H1 (cell line): Measurements from ENCODE around the gene TDRD12. TPM values are rescaled to one million over a fixed set of nuclear protein-coding genes. Genes with fewer than 3 reads are reported as not detected.

Experiments used
- CTCF ChIA-PET: fragments of 300-600 bp; sonication (Branson Sonifier 250); formaldehyde crosslinking; loops from one replicate; lab custom pipeline; 2021; ENCODE audit not compliant: partially characterized antibody; lab: Charles Lee
- POLR2A ChIA-PET: fragments of 300-600 bp; sonication (Branson Sonifier 250); formaldehyde crosslinking; loops from one replicate; lab custom pipeline; 2021; ENCODE audit warnings: inconsistent platforms; ENCODE audit not compliant: partially characterized antibody; lab: Charles Lee
- DNase-seq, 2 experiments: peaks; one replicate each; pipeline versions ENCODE4 v3.0.0 to v3.0.0-alpha.2; 2010 to 2022; ENCODE audit warnings: low spot score in 2 of 2, low read depth in 1 of 2, mixed read lengths in 1 of 2
- FAIRE-seq: peaks from 2 replicates; lab custom pipeline; 2011; peaks lifted over from hg19 to GRCh38; lab: Jason Lieb, UNC
- H2AFZ ChIP-seq: 2 replicates; pipeline ENCODE4 v1.8.1; 2012; ENCODE audit warnings: low read length, inconsistent platforms
- H2AK5ac ChIP-seq: 2 replicates; pipeline ENCODE4 v1.6.1; 2013; ENCODE audit warnings: low read depth, low read length
- H2BK120ac ChIP-seq: replicated peaks from 2 replicates; pipeline ENCODE3; 2013; ENCODE audit warnings: low read depth, low read length, inconsistent platforms
- H2BK12ac ChIP-seq: 2 replicates; pipeline ENCODE4 v1.6.1; 2013; ENCODE audit warnings: low read depth, low read length
- H2BK15ac ChIP-seq: 2 replicates; pipeline ENCODE4 v1.6.1; 2013; ENCODE audit warnings: low read length
- H2BK20ac ChIP-seq: 2 replicates; pipeline ENCODE4 v1.6.1; 2013; ENCODE audit warnings: low read length
- H2BK5ac ChIP-seq: 2 replicates; pipeline ENCODE4 v1.6.1; 2013; ENCODE audit warnings: low read depth, low read length
- H3K14ac ChIP-seq: 2 replicates; pipeline ENCODE4 v1.6.1; 2013; ENCODE audit warnings: inconsistent platforms; ENCODE audit not compliant: insufficient read length
- H3K18ac ChIP-seq: 2 replicates; pipeline ENCODE4 v1.6.1; 2013; ENCODE audit warnings: low read length; ENCODE audit errors: extremely low read depth
- H3K23ac ChIP-seq: 2 replicates; pipeline ENCODE4 v1.6.1; 2013; ENCODE audit warnings: inconsistent platforms; ENCODE audit not compliant: insufficient read length
- H3K23me2 ChIP-seq: 2 replicates; pipeline ENCODE4 v1.6.1; 2013; ENCODE audit warnings: low read depth, low read length
- H3K27ac ChIP-seq: 2 replicates; pipeline ENCODE4 v1.6.1; 2011; ENCODE audit warnings: low read depth, low read length, inconsistent platforms
- H3K27me3 ChIP-seq, 4 experiments: replicated peaks in 1 of 4; 1 replicate in 1 of 4; 2 replicates in 3 of 4; pipeline versions ENCODE4 v1.6.1 to v1.8.1; 2011 to 2013; ENCODE audit warnings: low read length in 3 of 4, mild to moderate bottlenecking in 3 of 4, inconsistent platforms in 2 of 4, mixed read lengths in 2 of 4, moderate library complexity in 1 of 4; ENCODE audit not compliant: control insufficient read depth in 3 of 4, insufficient read depth in 3 of 4; ENCODE audit errors: extremely low read depth in 1 of 4
- H3K36me3 ChIP-seq, 4 experiments: 2 replicates each; pipeline versions ENCODE4 v1.6.1 to v1.8.1; 2011 to 2013; ENCODE audit warnings: mild to moderate bottlenecking in 4 of 4, low read length in 3 of 4, moderate library complexity in 2 of 4, control low read depth in 1 of 4, inconsistent platforms in 1 of 4; ENCODE audit not compliant: insufficient read depth in 4 of 4, control insufficient read depth in 2 of 4
- H3K4ac ChIP-seq: replicated peaks from 2 replicates; pipeline ENCODE3; 2013; ENCODE audit warnings: low read length, low read depth, mixed read lengths, inconsistent platforms; ENCODE audit not compliant: insufficient read length
- H3K4me1 ChIP-seq, 4 experiments: replicated peaks in 1 of 4; 1 replicate in 1 of 4; 2 replicates in 3 of 4; pipeline versions ENCODE4 v1.6.1 to v1.8.1; 2011 to 2013; ENCODE audit warnings: low read length in 3 of 4, inconsistent platforms in 2 of 4, mixed read lengths in 1 of 4; ENCODE audit not compliant: insufficient read depth in 4 of 4, control insufficient read depth in 3 of 4
- H3K4me2 ChIP-seq, 2 experiments: 2 replicates each; pipeline versions ENCODE4 v1.6.1 to v1.8.1; 2011 to 2013; ENCODE audit warnings: low read depth in 2 of 2, low read length in 2 of 2, control low read depth in 1 of 2, inconsistent platforms in 1 of 2, mild to moderate bottlenecking in 1 of 2; ENCODE audit not compliant: insufficient read depth in 1 of 2
- H3K4me3 ChIP-seq, 4 experiments: fragments of 200-600, 300-600 bp in 1 of 4; sonication (generic), shearing (Covaris generic), sonication (Bioruptor Twin) in 1 of 4; 2 replicates each; pipeline versions ENCODE4 v1.5.1 to v1.8.1; 2011 to 2016; ENCODE audit warnings: low read length in 4 of 4, low read depth in 3 of 4, control low read depth in 2 of 4, inconsistent platforms in 2 of 4, mild to moderate bottlenecking in 2 of 4, mixed read lengths in 1 of 4, moderate library complexity in 1 of 4; ENCODE audit not compliant: insufficient read depth in 2 of 4; ENCODE audit errors: extremely low read depth in 1 of 4
- H3K56ac ChIP-seq: replicated peaks from 2 replicates; pipeline ENCODE3; 2013; ENCODE audit warnings: low read depth, mild to moderate bottlenecking, mixed read lengths, low read length, inconsistent platforms; ENCODE audit not compliant: insufficient read length
- H3K79me1 ChIP-seq: 2 replicates; pipeline ENCODE4 v1.6.1; 2013; ENCODE audit warnings: low read depth, low read length, control low read depth
- H3K79me2 ChIP-seq, 2 experiments: 2 replicates each; pipeline versions ENCODE4 v1.6.1 to v1.8.1; 2012 to 2013; ENCODE audit warnings: low read length in 2 of 2, mild to moderate bottlenecking in 2 of 2, inconsistent platforms in 1 of 2; ENCODE audit not compliant: insufficient read depth in 2 of 2, control insufficient read depth in 1 of 2
- H3K9ac ChIP-seq, 4 experiments: replicated peaks in 1 of 4; 1 replicate in 1 of 4; 2 replicates in 3 of 4; pipeline versions ENCODE4 v1.6.1 to v1.8.1; 2011 to 2013; ENCODE audit warnings: low read depth in 3 of 4, low read length in 3 of 4, control low read depth in 2 of 4, mild to moderate bottlenecking in 2 of 4, moderate library complexity in 2 of 4, inconsistent platforms in 1 of 4; ENCODE audit errors: extremely low read depth in 1 of 4
- H3K9me3 ChIP-seq, 2 experiments: 2 replicates each; pipeline versions ENCODE4 v1.6.1 to v1.8.1; 2012 to 2013; ENCODE audit warnings: mild to moderate bottlenecking in 2 of 2, moderate library complexity in 2 of 2, control low read depth in 1 of 2, inconsistent platforms in 1 of 2, low read depth in 1 of 2, low read length in 1 of 2, mixed read lengths in 1 of 2; ENCODE audit not compliant: insufficient read depth in 2 of 2
- H4K20me1 ChIP-seq, 2 experiments: replicated peaks in 1 of 2; 2 replicates each; pipeline versions ENCODE3 to v1.8.1; 2011 to 2013; ENCODE audit warnings: inconsistent platforms in 2 of 2, low read length in 2 of 2, mild to moderate bottlenecking in 1 of 2; ENCODE audit not compliant: insufficient read depth in 2 of 2, control insufficient read depth in 1 of 2
- H4K5ac ChIP-seq: 2 replicates; pipeline ENCODE4 v1.6.1; 2013; ENCODE audit warnings: low read length, low read depth, mixed read lengths, inconsistent platforms; ENCODE audit not compliant: insufficient read length
- H4K8ac ChIP-seq: 2 replicates; pipeline ENCODE4 v1.8.0; 2013; ENCODE audit warnings: mild to moderate bottlenecking, moderate library complexity, low read length, inconsistent platforms; ENCODE audit not compliant: insufficient read depth; ENCODE audit errors: extremely low read depth
- H4K91ac ChIP-seq: replicated peaks from 2 replicates; pipeline ENCODE3; 2013; ENCODE audit warnings: low read length, mixed read lengths, inconsistent platforms; ENCODE audit not compliant: insufficient read length
- EZH2 ChIP-seq: fragments of 200-600 bp; sonication (generic); IDR thresholded peaks from 2 replicates; pipeline ENCODE4 v1.7.1; 2012; ENCODE audit warnings: low read depth, mild to moderate bottlenecking, moderate library complexity, low read length, inconsistent platforms; ENCODE audit not compliant: severe bottlenecking
- MAFK ChIP-seq: IDR thresholded peaks from 2 replicates; pipeline ENCODE4 v1.6.1; 2012; ENCODE audit warnings: low read depth, mild to moderate bottlenecking, improper control_type of control experiment, low read length
- MAX ChIP-seq: IDR thresholded peaks from 2 replicates; pipeline ENCODE4 v1.6.1; 2012; ENCODE audit warnings: inconsistent platforms
- RXRA ChIP-seq: IDR thresholded peaks from 2 replicates; pipeline ENCODE4 v1.6.1; 2011; ENCODE audit warnings: low read depth, mild to moderate bottlenecking, low read length, moderate library complexity; ENCODE audit not compliant: insufficient read depth
- SP2 ChIP-seq: IDR thresholded peaks from 2 replicates; pipeline ENCODE4 v1.6.1; 2012; ENCODE audit warnings: mild to moderate bottlenecking, low read length, inconsistent platforms
- SP4 ChIP-seq: IDR thresholded peaks from 2 replicates; pipeline ENCODE4 v1.6.1; 2012; ENCODE audit warnings: low read length, inconsistent platforms
- TCF12 ChIP-seq: IDR thresholded peaks from 2 replicates; pipeline ENCODE4 v1.6.1; 2011; ENCODE audit warnings: low read depth, mild to moderate bottlenecking, low read length
- WGBS, 2 experiments: shearing (Covaris generic) in 1 of 2; methylation state at CpG; one replicate each; pipeline versions ENCODE4 v1.1.6 to v1.1.7; 2013 to 2015; ENCODE audit warnings: low lambda C conversion rate in 2 of 2, mixed read lengths in 2 of 2, inconsistent platforms in 1 of 2, low coverage in 1 of 2, missing lambda C conversion rate in 1 of 2; ENCODE audit not compliant: insufficient replicate concordance in 2 of 2, insufficient coverage in 1 of 2, insufficient read length in 1 of 2; ENCODE audit errors: extremely low coverage in 1 of 2, missing lambda C conversion rate in 1 of 2; 5-methylcytosine and 5-hydroxymethylcytosine counted together
- polyA plus RNA-seq, 7 experiments: library from polyadenylated mRNA; depleted of rRNA in 3 of 7; stranded (reverse) in 5 of 7; unstranded in 2 of 7; fragments of >200 nt in 5 of 7; fragments of 200-250 nt in 2 of 7; gene quantifications; 1 replicate in 5 of 7; 2 replicates in 1 of 7; 4 replicates in 1 of 7; pipeline versions ENCODE4 v1.2.1 to v1.2.3, GENCODE V29; 2011 to 2013; ENCODE audit warnings: missing spikeins in 2 of 7, mixed read lengths in 2 of 7
- total RNA-seq: library from RNA; stranded (reverse); fragmentation: NEBNext Ultra II Directional; extraction: Animal tissue kit (Norgen Biotek cat#: 25700); gene quantifications from 2 replicates; pipeline ENCODE4 v1.2.1, GENCODE V29; 2021

The TDRD12 gene
- total and polyA plus RNA-seq, 2 of the 8 experiments (the other 6 are each of a cell fraction or from before 2014, with no cell fraction given), result 0.39 to 0.88 TPM

GRCh38 chr19:32863841-32864240 is 144.3 kb downstream of the TDRD12 start:
- TF ChIP-seq MAX, result no peak
- no peak for TF ChIP-seq TCF12
- no peak for TF ChIP-seq SP2
- no peak for TF ChIP-seq RXRA
- TF ChIP-seq MAFK, result no peak
- no peak for TF ChIP-seq SP4
- TF ChIP-seq EZH2, result no peak
- H3K18ac ChIP-seq, result no peak overlapping the region
- no peaks in the 10 kb centered on the region for H3K79me1 ChIP-seq
- H2BK12ac ChIP-seq, result no peak overlapping the region
- H4K5ac ChIP-seq, result no peak overlapping the region
- H3K4me3 ChIP-seq, result no peak overlapping the region
- WGBS, 2 experiments, result 91% methylated on average over 13 of the region's 13 CpGs; no CpG with 5 or more reads in 1 of the 2 experiments
- no peak overlapping the region for H3K14ac ChIP-seq
- H4K8ac ChIP-seq, result peak overlapping the region; percentile 66; the same call in 1 of the 2 replicates
- no peak overlapping the region for H3K4ac ChIP-seq
- no peak overlapping the region for H4K91ac ChIP-seq
- H3K56ac ChIP-seq, result no peak overlapping the region
- H3K23me2 ChIP-seq, result no peaks in the 10 kb centered on the region
- POLR2A ChIA-PET, result no interaction called here
- DNase-seq (no peak), FAIRE-seq (no peak)
- H4K20me1 ChIP-seq, result no peaks in the 10 kb centered on the region
- H2BK15ac ChIP-seq, result no peak overlapping the region
- no peaks in the 10 kb centered on the region; a peak in 2 of 7 replicates for H3K4me1 ChIP-seq
- no peak overlapping the region for H2AK5ac ChIP-seq
- H2AFZ ChIP-seq, result no peak overlapping the region
- no peak overlapping the region for H3K9ac ChIP-seq
- no peak overlapping the region for H2BK120ac ChIP-seq
- no peaks in the 10 kb centered on the region for H3K9me3 ChIP-seq
- H3K36me3 ChIP-seq, result no peaks in the 10 kb centered on the region
- no peak overlapping the region for H3K27ac ChIP-seq
- no peaks in the 10 kb centered on the region for H3K79me2 ChIP-seq
- H2BK5ac ChIP-seq, result no peak overlapping the region
- CTCF ChIA-PET, result interaction anchor here (0.9 to 1.0 kb wide), 2 partner anchors 10 kb away, joined by 3 read pairs; no protein-coding TSS in a partner anchor
- no peaks in the 10 kb centered on the region for H3K27me3 ChIP-seq
- H3K23ac ChIP-seq, result no peak overlapping the region
- no peak overlapping the region for H3K4me2 ChIP-seq
- no peak overlapping the region for H2BK20ac ChIP-seq
